A549 (cell line): ENCODE results near the gene RNF207. TPM values are rescaled to one million over a fixed set of nuclear protein-coding genes. Genes with fewer than 3 reads are reported as not detected.
A peak's percentile ranks its signal among the peaks of the same experiment; 100 is the strongest.

Experiments used
- ATAC-seq, 2 experiments: fragments of 200-7000 bp in 1 of 2; fragments of >200 bp in 1 of 2; cut with Nextera tagmentation in 1 of 2; cut with Tn5 transposase in 1 of 2; 3 replicates each; pipeline versions ENCODE4 v1.8.0 to v1.9.1; 2018 to 2020; ENCODE audit warnings: mild to moderate bottlenecking in 1 of 2, moderate library complexity in 1 of 2
- CTCF ChIA-PET: fragments of 300-600 bp; sonication (Branson Sonifier 250); formaldehyde crosslinking; extraction: SDS; loops from one replicate; lab custom pipeline; 2021; ENCODE audit warnings: antibody characterized with exemption, inconsistent platforms; lab: Yijun Ruan, JAX
- POLR2A ChIA-PET: fragments of 350-600 bp; formaldehyde crosslinking; extraction: SDS; loops from one replicate; lab custom pipeline; 2021; ENCODE audit warnings: antibody characterized with exemption, inconsistent platforms; lab: Yijun Ruan, JAX
- DNase-seq, 2 experiments: peaks; one replicate each; pipeline versions ENCODE4 v3.0.0 to v3.0.0-alpha.2; 2011 to 2016; ENCODE audit warnings: low read depth in 1 of 2, low spot score in 1 of 2
- FAIRE-seq: peaks from 2 replicates; lab custom pipeline; 2011; peaks lifted over from hg19 to GRCh38; lab: Jason Lieb, UNC
- H3K27ac ChIP-seq, 2 experiments: fragments of >200 bp; sonication (Bioruptor Twin); formaldehyde crosslinking; 3 replicates each; pipeline ENCODE4 v1.5.1; 2016 to 2017
- H3K4me1 ChIP-seq: fragments of >200 bp; sonication (Bioruptor Twin); formaldehyde crosslinking; 3 replicates; pipeline ENCODE4 v1.6.1; 2016
- H3K4me2 ChIP-seq: fragments of >200 bp; sonication (Bioruptor Twin); formaldehyde crosslinking; 3 replicates; pipeline ENCODE4 v1.6.1; 2016
- H3K4me3 ChIP-seq: fragments of >200 bp; sonication (Bioruptor Twin); formaldehyde crosslinking; 3 replicates; pipeline ENCODE4 v1.5.1; 2016
- H3K9me3 ChIP-seq: fragments of >200 bp; sonication (Bioruptor Twin); formaldehyde crosslinking; 3 replicates; pipeline ENCODE4 v1.6.1; 2016
- ATOH8 ChIP-seq: fragments of 250-450 bp; sonication (Bioruptor Pico); IDR thresholded peaks from 2 replicates; pipeline ENCODE4 v1.5.0; 2020; ENCODE audit warnings: low read depth, mild to moderate bottlenecking, moderate library complexity
- CBX8 ChIP-seq: fragments of 200-600 bp; sonication (generic); IDR thresholded peaks from 2 replicates; pipeline ENCODE4 v1.6.1; 2016
- EHMT2 ChIP-seq: fragments of 200-600 bp; sonication (generic); IDR thresholded peaks from 2 replicates; pipeline ENCODE4 v1.6.1; 2016; ENCODE audit warnings: antibody characterized with exemption, low read depth, mild to moderate bottlenecking, moderate library complexity
- ELK1 ChIP-seq: fragments of 150-350 bp; IDR thresholded peaks from 2 replicates; pipeline ENCODE4 v1.6.1; 2014; ENCODE audit warnings: low read depth, mild to moderate bottlenecking, low read length
- EP300 ChIP-seq, 2 experiments: fragments of >200 bp; sonication (Bioruptor Twin); formaldehyde crosslinking; IDR thresholded peaks; 2 replicates in 1 of 2; 3 replicates in 1 of 2; pipeline ENCODE4 v1.6.1; 2016 to 2017
- ESRRA ChIP-seq: fragments of 150-350 bp; IDR thresholded peaks from 2 replicates; pipeline ENCODE4 v1.6.1; 2014; ENCODE audit warnings: mild to moderate bottlenecking, low read length, borderline replicate concordance
- FOSB ChIP-seq: fragments of 250-450 bp; sonication (Bioruptor Pico); IDR thresholded peaks from 2 replicates; pipeline ENCODE4 v1.5.0; 2020; ENCODE audit warnings: mild to moderate bottlenecking, moderate library complexity
- HDAC2 ChIP-seq: fragments of 200-600 bp; sonication (generic); IDR thresholded peaks from 2 replicates; pipeline ENCODE4 v1.6.1; 2016
- HOXA7 ChIP-seq: fragments of 250-450 bp; sonication (Bioruptor Pico); IDR thresholded peaks from 2 replicates; pipeline ENCODE4 v1.5.0; 2020; ENCODE audit warnings: mild to moderate bottlenecking, moderate library complexity
- HOXB5 ChIP-seq: fragments of 250-450 bp; sonication (Bioruptor Pico); IDR thresholded peaks from 2 replicates; pipeline ENCODE4 v1.5.0; 2020; ENCODE audit warnings: mild to moderate bottlenecking, moderate library complexity
- JUNB ChIP-seq: fragments of >200 bp; sonication (Bioruptor Twin); formaldehyde crosslinking; IDR thresholded peaks from 2 replicates; pipeline ENCODE4 v1.6.1; 2016
- KDM5A ChIP-seq: fragments of 200-600 bp; sonication (generic); IDR thresholded peaks from 2 replicates; pipeline ENCODE4 v1.6.1; 2016; ENCODE audit warnings: antibody characterized with exemption, mild to moderate bottlenecking
- MAFK ChIP-seq: fragments of 450-650 bp; IDR thresholded peaks from 2 replicates; pipeline ENCODE4 v1.6.1; 2014; ENCODE audit not compliant: partially characterized antibody
- NPAS2 ChIP-seq: fragments of 250-450 bp; sonication (Bioruptor Pico); IDR thresholded peaks from 2 replicates; pipeline ENCODE4 v1.8.0; 2022; ENCODE audit warnings: mild to moderate bottlenecking, moderate library complexity, borderline replicate concordance
- REST ChIP-seq: fragments of 200-600 bp; sonication (generic); IDR thresholded peaks from 2 replicates; pipeline ENCODE4 v1.6.1; 2016; ENCODE audit warnings: antibody characterized with exemption, mild to moderate bottlenecking, moderate library complexity
- SMC3 ChIP-seq: fragments of >200 bp; sonication (Bioruptor Twin); formaldehyde crosslinking; IDR thresholded peaks from 3 replicates; pipeline ENCODE4 v1.6.1; 2018; ENCODE audit warnings: inconsistent platforms
- USF2 ChIP-seq: fragments of 450-650 bp; IDR thresholded peaks from 2 replicates; pipeline ENCODE4 v1.6.1; 2014; ENCODE audit warnings: antibody characterized with exemption
- ZFP36 ChIP-seq: fragments of 450-650 bp; IDR thresholded peaks from 2 replicates; pipeline ENCODE4 v1.6.1; 2014; ENCODE audit warnings: borderline replicate concordance; ENCODE audit not compliant: partially characterized antibody
- WGBS: methylation state at CpG from one replicate; pipeline ENCODE4 v1.1.6; 2017; ENCODE audit errors: missing lambda C conversion rate; 5-methylcytosine and 5-hydroxymethylcytosine counted together
- polyA plus RNA-seq, 4 experiments: library from polyadenylated mRNA; depleted of rRNA in 3 of 4; stranded (reverse); fragments of >200 nt; fragmentation: RNase III in 1 of 4; extraction: RNeasy Plus Mini Kit Qiagen cat#74134 plus additional on column Dnase treatment in 1 of 4; gene quantifications; 2 replicates in 3 of 4; 3 replicates in 1 of 4; pipeline ENCODE4 v1.2.3, GENCODE V29; 2011 to 2017
- TF ChIP-seq, protein P1 (sequence below): fragments of >200 bp; sonication (Bioruptor Twin); formaldehyde crosslinking; IDR thresholded peaks from 2 replicates; pipeline ENCODE4 v1.6.1; 2016
- TF ChIP-seq, protein P2 (sequence below): fragments of >200 bp; sonication (Bioruptor Twin); formaldehyde crosslinking; IDR thresholded peaks from 3 replicates; pipeline ENCODE4 v1.5.1; 2016

Gene RNF207
- polyA plus RNA-seq, 2 of the 4 experiments (the other 2 are of a cell fraction), result 11.3 to 24.6 TPM

- Histone ChIP-seq H3K4me1 (peaks cover 9% of the 10 kb centered on the region), H3K4me3 (no peak overlapping the region), H3K27ac (peak overlapping the region in 1 of 2 experiments; percentile 99; a peak in 1 of 6 replicates), H3K4me2 (peak overlapping the region; percentile 65; the same call in 2 of the 3 replicates), H3K9me3 (no peaks in the 10 kb centered on the region)
- DNase-seq (no peak), FAIRE-seq (no peak), ATAC-seq (no peak)
- TF ChIP-seq NPAS2 (no peak), ESRRA (no peak), HDAC2 (no peak), KDM5A (no peak), USF2 (no peak), ELK1 (no peak), HOXA7 (CRISPR knock-in tag) (no peak), FOSB (no peak), JUNB (no peak), EP300 (IDR thresholded peaks at IDR 0.05) (no peak), HOXB5 (CRISPR knock-in tag) (no peak), CBX8 (no peak), EHMT2 (no peak), SMC3 (no peak), ZFP36 (no peak), MAFK (no peak), REST (no peak), ATOH8 (CRISPR knock-in tag) (no peak)
- TF ChIP-seq, protein P1, sequence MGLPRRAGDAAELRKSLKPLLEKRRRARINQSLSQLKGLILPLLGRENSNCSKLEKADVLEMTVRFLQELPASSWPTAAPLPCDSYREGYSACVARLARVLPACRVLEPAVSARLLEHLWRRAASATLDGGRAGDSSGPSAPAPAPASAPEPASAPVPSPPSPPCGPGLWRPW, result no peak
- TF ChIP-seq, protein P2, sequence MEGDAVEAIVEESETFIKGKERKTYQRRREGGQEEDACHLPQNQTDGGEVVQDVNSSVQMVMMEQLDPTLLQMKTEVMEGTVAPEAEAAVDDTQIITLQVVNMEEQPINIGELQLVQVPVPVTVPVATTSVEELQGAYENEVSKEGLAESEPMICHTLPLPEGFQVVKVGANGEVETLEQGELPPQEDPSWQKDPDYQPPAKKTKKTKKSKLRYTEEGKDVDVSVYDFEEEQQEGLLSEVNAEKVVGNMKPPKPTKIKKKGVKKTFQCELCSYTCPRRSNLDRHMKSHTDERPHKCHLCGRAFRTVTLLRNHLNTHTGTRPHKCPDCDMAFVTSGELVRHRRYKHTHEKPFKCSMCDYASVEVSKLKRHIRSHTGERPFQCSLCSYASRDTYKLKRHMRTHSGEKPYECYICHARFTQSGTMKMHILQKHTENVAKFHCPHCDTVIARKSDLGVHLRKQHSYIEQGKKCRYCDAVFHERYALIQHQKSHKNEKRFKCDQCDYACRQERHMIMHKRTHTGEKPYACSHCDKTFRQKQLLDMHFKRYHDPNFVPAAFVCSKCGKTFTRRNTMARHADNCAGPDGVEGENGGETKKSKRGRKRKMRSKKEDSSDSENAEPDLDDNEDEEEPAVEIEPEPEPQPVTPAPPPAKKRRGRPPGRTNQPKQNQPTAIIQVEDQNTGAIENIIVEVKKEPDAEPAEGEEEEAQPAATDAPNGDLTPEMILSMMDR, result no peak
- POLR2A ChIA-PET, result no interaction called here
- CTCF ChIA-PET, result interaction anchor here (0.9 to 1.1 kb wide), 2 partner anchors 18 to 30 kb away, joined by 4 to 5 read pairs; no protein-coding TSS in a partner anchor
- WGBS, result 82% methylated on average over 10 of the region's 10 CpGs
Observed at GRCh38 chr1:6207921-6208320, 2.0 kb downstream of the RNF207 start.
